ENCODE data around the gene CDAN1.

- no peak for TF ChIP-seq CTCF (IDR thresholded peaks at IDR 0.05)
- no peak for TF ChIP-seq POLR2A (IDR thresholded peaks at IDR 0.05)
These were observed 28.9 kb downstream of the CDAN1 start for GRCh38 chr15:42707873-42708544.

Measured in stomach (tissue), 4 donors.